ENCODE data around the gene ACSL6.

The ACSL6 gene

DNA sequence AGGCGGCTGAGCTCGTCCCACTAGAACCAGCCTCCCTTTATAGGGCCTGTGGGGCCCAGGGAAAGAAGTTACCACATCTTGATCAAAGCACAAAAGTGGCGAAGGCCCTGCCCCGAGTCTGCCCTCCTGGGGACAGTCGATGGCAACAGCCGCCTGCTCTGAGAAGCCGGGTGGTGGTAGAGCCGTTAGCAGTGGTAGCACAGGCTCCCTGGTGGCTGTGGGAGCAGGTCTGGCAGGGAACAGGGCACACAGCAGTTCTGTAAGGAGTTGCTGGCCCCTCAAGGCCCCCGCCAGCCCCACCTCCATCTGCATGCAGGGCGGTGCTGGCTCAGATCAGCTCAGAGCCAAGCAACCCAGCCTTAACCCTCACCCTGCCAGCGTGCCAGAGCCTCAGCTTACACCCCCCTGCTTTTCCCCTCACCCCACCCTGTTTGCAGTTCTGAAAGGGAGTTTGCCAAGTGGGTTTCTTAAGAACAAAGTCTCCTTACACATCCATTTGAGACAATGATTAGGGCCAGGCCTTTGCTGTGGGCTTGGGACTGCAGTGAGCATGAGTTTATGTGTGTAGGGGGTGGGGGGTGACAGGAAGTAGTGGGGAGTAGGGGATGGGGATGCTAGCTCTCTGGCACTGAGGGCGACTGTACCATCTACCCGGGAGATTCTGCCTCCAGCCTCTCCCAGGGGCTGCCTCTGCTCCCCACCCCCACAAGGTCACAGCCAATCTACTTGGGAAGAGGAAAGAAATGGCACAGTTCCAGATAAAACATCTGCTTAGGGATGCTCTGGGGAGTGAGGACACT is 11.8 kb downstream of the ACSL6 start:
- no peak for DNase-seq (ENCODE audit: low read depth)

DNA sequence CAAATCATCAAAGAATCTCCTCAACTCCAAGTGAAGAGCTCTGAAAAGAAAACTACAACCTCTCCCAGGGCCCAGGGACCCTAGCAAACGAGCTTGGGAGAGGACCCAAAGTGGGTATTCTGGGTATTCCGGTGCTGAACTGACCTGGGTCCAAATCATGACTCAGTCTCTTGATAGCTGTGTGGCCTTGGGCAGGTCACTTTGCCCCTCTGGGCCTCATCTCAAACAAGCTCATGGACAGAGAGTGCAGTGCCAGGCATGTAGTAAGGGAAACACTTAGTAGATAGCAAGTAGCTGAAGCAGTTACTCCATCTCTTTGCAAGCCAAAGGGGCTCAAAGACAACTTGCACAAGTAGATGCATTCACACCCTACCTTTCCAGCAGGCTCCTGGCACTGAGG is 12.4 kb downstream of the ACSL6 start:
- DNase-seq (ENCODE audit: low read depth) = no peak

DNA sequence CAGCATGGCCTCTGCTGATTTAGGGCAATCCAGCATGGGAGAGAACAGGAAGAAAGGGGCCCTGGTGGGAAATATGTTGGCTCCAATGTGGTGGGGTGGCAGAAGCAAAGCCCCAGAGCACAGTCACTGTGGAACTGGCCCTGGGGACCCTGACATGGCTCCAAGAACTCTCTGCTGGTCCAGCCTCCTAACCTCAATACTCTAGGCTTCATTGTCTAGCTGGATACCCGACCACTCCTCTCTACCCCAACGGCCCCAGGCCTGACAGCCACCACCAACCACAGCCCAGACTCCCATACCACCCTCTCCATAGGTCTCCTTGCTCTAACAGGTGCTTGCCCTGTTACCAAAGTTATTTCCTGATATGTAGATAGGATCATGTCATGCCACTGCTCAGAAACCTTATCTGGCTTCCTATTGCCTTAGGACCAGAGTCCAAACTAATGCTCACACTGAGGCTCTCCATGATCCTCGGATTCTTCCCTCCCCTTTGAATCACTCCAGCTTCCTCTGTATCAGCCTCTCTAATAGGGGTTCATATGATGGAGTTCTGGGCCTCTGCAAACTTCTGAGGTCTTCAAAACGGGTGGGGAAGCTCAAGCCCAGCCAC is 12.9 kb downstream of the ACSL6 start:
- no peak for DNase-seq (ENCODE audit: low read depth)

DNA sequence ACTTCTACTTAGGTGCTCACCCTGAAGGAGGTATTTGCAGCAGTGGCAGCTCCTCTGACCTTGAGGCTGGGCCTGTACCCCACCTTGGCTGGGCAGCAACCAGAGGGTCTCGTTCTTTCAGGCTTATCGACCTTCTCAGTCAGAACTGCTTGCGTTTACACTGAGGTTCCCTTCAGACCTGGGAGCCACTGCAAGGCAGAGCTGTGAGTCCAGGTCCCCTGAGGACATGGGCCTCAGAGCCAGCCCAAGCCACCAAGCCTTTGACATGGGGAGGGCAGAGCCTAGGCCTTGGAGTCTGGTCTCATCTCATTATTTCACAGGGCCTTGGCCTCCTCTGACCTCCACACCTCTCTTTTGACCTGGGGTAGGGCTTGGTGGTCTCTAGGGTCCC is 13.7 kb downstream of the ACSL6 start:
- DNase-seq (ENCODE audit: low read depth) = no peak

DNA sequence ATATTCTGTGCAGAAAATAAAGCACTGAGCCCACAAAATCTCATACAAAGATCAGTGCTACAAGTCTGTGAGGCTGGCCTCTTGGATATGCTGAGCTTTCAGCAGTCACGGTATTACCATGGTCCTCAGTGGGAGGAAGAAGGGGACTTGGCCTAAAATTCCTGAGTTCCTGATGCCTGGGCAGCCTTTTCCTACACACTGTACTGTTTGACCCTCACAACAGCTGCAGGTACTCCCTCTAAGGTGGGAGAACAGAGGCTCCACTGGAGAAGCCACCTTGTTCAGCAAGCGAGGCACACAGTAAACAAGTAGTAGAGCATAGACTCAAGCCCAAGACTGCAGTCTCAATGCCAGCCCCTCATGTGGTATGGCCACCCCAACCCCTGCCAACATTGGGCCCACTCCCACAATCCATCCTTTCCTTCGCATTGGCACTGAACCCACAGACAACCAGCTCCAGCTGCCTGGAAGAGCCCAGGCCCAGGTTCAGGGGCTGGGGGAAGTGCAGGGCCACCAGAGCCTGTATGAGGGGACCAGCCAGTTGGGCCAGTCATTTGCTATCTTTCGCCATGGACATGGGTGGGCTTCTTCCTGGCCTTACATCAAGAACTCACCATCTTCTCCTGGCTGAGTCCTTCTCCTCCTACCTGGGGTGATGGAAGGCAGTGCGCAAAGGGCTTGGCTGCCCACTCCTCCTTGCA is 14.3 kb downstream of the ACSL6 start:
- no peak for DNase-seq (ENCODE audit: low read depth)

DNA sequence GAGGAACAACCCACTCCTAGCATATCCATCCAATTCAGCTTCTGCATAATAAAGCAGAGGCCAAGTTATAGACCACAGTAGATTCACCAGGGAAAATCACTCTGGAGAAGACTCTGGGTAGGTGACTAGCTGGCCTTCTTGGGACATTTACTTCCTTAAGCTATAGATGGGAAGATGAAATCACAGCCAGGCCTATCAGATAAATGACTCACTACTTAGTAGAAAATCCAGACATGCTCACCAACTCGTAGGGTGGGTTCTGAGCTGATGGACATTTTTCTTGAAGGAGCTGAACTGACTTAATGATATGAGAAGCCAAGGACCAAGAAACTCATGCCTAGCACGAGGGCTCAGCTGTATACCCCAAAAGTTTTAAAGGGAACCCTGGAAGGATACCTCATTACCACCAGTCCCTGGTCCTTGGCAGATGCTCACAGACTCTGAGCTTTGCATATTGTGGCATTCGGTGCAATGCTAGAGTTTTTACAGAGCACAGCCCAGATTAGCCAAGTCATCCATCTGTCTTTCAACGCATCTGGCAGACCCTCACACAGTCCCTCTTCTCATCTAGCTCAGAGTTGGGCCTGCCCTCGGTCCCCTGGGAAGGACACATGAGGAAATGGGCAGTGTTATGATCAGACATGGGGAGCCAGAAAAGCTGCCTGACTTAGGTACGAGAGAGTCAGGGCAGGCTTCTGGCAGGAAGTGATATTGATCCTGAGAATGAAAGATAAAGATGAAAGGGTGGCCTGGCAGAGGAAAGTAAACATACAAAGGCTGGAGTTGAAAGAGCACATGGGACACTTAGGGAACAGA is 15.0 kb downstream of the ACSL6 start:
- DNase-seq (ENCODE audit: low read depth) = no peak

DNA sequence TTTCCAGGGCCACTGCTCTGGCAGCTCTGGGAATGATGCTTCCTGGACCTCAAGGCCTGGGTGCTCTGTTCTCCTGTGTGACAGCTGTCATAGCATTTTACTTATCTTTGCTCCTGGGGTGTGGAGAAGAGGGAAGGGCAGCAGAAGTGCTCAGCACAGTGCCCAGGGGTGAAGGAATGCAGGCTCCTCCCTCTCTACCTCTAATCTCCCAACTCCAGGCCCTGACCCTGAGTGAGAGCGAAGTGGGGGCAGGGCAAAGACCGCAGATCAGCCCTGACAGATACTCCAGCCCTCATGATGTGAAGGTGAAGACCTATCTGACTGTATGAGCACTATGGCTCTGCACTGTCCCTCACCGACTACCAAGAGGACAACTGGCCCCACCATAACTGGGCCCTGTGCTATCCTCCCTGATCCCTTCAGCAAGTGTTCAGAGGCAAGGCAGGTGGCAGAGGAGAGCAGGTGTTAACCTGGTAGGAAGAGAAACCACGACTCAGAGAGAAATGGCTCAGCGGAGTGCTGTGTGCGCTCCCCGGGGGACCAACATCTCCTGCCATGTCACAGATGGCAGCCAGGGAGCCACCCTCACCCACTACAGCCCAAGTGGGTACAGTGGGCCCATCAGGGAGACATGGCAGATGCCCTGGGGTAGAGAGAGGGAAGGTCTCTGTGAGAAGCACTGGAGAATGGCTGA is 16.8 kb downstream of the ACSL6 start:
- DNase-seq (ENCODE audit: low read depth) = no peak

DNA sequence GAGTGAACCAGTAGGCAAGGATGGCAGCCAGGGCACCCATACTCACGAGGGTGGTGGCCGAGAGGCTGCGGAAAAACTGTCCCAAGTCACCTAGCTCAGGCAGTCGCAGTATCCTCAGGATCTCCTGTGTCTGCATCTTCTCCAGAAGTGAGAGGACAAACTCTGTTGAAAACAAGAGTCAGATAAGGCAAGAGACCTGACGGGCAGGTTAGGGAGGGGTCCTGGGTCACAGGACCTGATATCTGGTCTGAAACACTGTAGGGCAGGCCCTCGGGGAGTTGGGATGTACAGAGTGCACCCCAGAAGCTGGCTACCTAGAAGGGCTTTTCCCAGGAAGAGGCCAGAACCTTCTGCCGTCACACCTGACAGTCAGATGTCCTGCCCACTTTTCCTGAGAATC is 17.4 kb downstream of the ACSL6 start:
- no peak for DNase-seq (ENCODE audit: low read depth)

DNA sequence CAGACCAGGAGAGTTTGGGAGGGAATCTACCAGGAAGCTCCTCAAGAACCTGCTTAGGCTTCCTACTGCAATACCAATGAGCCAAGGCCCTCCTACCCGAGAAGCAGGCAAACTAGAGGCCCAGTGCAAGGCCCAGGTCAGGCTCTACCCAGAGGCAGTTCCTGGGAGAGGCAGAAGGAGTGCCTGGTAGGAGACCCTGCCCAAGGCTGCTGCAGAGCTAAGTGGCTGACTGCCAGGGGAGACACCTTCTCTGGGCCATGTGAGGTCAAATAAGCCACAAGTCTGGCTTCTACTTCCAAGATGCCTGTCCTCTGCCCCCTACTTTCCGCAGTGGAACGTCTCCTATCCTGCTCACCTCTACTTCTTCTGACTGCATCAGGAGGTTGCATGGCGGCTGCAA is 17.8 kb downstream of the ACSL6 start:
- DNase-seq (ENCODE audit: low read depth) = no peak

DNA sequence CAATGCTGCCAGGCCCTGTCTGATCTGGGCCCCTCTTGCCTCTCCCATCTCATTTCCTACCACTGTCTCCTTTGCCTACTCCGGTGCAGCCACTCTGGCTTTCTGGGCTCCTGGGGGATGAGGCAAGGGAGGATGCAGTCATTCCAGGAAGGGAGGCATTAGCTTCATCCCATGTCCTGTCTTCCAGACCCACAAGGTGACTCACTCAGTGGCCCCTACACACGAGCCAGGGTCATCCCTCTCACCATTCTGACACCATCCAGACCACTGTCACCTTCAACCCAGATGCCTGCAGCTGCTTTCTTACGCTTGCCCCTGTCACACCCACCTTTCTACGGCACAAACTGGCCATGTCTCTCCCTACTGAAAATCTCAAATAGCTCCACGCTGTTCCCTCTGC is 19.1 kb downstream of the ACSL6 start:
- DNase-seq (ENCODE audit: low read depth) = no peak

DNA sequence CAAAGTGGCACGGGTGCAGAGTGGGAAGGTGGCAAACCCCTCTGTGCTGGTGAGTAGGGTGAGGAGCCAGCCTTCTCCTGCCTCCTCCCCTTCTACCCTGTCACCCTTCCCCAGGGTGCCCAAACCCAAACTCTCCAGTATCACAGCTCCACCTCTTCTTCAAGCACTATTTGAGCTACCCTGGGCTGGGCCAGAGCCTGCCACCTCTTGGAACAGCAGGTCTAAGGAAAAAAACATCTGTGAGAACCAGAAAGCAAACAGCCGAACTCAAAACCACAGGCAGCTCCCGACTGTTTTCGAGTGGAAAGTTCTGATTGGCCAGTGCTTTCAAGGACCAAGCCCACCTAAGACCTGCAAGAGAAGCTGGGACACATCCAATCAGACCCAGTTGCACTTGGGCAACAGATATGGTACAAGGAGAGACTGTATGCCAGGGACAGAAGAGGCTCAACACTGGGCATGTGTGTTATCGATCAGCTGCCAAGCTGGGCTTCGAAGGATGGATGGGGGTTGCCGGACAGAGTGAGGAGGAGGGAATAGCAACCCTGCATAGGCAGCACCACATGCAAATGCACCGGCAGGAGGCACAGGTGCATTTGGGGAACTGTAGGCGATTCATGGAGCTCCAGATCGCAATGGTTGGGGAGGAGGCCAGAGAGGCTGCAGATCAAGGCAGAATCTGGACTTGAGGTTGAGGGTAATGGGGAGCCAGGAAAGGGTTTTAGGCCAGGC is 19.7 kb downstream of the ACSL6 start:
- DNase-seq (ENCODE audit: low read depth) = no peak

DNA sequence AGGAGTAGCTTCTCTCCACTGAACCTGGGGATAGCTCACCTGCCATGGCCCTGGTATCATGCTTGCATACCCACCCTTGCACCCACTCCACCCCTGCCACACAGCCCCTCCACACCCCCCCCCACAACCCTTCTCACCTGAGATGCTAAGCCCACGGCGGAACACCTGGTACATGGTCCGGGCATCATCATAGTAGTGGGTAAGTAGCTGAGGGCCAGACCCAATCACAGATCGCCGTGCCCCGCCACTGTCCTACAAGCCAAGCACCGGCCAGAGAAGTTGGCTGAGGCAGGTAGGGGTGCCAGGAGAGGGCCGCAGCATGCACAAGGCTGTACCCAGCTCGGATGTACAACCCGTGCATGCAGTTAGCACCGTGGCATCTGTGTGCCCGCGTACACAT is 20.7 kb downstream of the ACSL6 start:
- no peak for DNase-seq (ENCODE audit: low read depth)

DNA sequence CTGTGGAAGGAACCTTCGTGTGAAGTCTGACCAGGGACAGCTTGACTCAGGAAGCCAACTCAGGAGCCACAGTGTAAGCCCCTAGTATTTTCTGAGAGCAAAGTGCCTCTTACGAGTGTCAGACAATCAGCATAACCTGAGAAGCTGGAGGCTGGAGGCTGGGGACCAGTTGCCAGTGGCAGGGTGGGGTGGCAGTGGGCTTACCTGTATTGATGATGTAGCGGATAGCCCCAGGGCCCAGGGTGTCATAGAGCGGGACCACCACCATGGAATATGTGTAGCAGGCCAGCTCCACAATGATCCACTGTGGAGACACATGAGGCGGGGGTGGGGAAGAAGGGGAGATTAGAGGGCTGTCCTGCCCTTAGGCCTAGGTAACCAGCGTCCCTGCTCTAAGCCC is 22.9 kb downstream of the ACSL6 start:
- DNase-seq (ENCODE audit: low read depth) = no peak

DNA sequence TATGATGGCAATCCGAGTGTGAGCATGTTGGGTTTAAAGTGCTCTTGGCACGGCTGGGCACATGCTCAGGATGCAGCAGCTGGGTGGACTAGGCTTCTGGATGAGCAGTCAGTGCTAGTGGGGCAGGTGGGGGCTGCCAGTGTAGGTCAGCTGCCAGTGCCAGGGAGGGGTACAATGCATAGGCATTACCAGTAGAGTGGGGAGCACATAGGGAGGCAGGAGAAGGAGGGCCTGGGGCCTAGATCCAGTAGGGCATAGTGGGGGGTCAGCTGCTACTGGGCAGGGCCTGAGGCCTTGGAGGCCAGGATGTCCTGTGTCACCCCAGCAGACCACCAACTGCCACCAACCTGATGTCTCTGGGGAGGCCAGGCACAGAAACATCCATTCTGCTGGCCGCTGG is 24.2 kb downstream of the ACSL6 start:
- no peak for DNase-seq (ENCODE audit: low read depth)

DNA sequence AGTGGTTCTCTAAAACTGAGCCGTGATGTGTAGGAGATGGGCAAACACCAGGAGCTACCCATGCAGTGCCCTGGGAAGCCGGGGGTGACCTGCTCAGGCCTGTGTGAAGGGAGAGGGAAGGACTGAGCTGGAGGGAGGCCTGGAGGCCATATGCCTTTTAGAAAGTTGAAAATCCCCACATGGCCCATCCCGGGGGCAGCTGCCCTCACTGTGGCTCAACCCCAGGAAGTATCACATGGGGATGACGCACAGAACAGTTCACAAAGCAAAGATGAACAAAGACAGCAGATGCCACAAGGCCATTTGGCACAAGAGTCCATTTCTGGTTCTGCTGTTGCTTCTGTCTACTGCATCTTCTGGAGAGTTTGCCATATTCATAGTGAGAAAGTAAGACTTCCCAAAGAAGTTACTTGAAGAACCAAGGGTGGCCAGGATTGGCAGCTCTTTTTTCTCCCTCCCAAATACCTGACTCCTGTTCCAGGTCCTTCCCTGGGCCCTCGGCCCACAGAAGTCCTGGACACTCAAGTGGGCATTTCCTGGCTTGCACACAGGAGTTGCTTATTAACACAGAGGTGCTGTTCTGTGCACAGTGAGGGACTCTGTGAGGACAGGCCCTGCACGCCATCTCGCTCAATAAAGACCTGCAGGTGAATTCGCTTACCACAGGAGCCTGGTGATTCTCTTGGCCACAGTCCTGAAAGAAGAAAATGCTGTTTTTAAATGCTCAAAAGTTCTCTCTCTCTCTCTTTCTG is 25.1 kb downstream of the ACSL6 start:
- no peak for DNase-seq (ENCODE audit: low read depth)

DNA sequence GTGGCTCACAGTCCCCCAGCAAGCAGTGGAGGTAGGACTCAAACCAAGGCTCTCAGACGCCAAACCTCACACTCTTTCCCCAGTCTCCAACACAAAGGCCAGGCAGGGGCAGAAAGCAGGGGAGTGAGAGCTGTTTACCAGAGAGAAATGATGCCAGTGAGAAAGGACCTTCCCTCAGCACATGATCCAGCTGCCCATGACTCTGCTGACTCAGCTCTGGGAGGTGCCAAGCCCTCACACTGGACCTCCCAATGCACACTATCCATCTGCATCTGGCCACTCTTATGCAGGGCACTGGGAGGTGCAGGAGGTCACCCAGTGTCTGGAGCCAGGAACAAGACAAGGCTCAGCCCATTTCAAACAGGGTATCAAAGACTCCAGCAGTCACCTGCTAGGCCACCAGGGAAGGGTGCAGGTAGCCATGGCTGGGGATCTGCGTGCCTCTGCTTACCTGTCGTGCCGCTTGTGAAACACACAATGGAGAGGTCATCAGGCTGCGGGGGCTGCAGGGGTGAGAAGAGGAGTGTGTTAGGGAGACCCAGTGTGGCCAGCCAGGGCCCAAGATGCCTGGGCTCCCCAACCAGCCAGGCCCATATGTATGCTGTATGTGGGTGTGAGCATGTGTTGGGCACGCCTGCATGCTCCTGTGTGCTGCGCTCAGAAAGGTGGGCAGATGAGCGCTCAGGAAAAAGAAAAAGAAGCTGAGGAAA is 26.3 kb downstream of the ACSL6 start:
- DNase-seq (ENCODE audit: low read depth) = no peak

DNA sequence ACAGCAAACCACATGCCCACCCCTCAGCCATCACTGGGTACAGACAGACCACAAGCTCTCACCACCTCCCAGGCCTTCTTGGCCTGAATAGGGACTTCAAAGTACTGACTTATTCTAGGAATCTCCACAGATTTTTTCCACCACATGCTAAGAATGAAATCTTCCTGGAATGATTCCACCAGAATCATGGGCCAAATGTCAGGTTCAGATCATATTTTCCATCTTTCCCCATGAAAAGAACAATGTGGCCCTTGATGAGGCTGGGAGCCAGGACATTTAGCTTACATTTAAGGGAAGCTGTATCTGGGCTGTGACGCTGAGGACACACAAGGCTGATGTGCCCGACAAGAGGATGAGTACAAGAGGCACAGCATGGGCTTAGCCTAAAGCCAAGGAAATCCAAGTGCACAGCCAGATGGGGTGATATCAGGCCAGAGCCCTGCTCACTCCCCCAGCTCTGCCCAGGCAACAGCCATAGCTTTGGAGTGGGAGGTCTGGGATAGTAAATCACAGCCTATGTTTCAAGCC is 28.1 kb downstream of the ACSL6 start:
- no peak for DNase-seq (ENCODE audit: low read depth)

DNA sequence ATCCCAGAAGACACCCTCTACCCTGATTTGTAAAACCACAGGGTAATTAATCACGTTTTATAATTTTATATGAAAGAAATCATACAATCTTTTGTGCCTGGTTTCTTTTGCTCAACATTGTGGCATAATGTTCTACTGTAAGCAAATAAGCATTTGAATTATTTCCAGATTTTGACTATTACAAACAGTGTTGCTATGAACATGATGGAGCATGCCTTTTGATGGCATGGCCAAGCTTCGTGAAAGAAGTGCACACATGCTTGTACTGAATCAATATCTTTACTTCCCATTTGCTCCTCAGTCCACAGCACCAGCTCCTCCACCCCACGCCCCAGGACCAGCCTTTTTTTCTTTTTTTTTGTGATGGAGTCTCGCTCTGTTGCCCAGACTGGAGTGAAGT is 29.9 kb downstream of the ACSL6 start:
- DNase-seq (ENCODE audit: low read depth) = no peak

DNA sequence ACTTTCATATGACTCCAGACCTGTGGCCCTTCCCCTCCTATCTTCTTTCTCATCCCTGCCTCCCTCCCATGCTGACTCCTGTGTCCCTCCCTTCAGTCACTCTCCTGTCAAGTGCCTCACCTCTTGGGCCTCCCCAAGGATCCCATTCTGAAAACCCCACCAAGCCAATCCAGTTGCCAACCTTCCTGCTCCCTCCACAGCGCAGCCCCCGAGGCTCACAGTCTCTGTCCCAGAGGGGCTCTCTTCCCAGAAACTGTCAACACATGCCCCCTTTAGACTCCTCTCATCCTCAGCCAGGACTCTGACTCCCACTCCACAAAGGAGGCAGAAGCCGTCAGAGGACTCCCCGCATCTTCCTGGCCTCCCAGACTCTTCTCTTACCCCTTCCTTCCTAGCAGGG is 30.8 kb downstream of the ACSL6 start:
- DNase-seq (ENCODE audit: low read depth) = no peak

DNA sequence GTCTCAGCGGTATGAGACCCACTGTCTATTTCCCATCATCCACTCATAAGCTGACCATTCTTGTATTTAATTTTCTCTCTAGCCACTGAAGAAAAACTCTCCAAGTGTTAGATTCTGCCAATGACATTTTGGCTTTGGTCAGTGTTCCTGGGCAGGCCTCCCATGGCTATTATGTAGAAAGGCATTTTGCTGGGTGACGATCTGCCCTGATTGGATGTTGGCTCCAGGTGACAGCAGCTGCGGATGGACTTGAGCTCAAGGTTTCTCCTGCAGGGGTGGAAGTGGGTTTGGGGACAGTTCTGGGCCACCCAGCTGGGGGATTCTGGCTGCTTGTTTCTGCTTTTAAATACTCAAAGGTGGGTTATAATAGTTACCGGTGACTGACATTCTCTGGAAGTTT is 31.6 kb downstream of the ACSL6 start:
- DNase-seq (ENCODE audit: low read depth) = no peak
